HL-60 (cell line): Measurements from ENCODE around the gene PBRM1.

Experiments
- DNase-seq, 2 experiments: peaks; one replicate each; pipeline ENCODE4 v3.0.0-alpha.2; 2010 to 2020; ENCODE audit warnings: low read depth in 1 of 2, low spot score in 1 of 2
- H3K27ac ChIP-seq: fragments of 250-450 bp; sonication (Bioruptor Pico); replicated peaks from 2 replicates; pipeline ENCODE4 v1.5.1; 2020; ENCODE audit warnings: mild to moderate bottlenecking, moderate library complexity
- H3K27me3 ChIP-seq: fragments of 250-450 bp; sonication (Bioruptor Pico); 2 replicates; pipeline ENCODE4 v1.5.1; 2021; ENCODE audit warnings: mild to moderate bottlenecking, moderate library complexity; ENCODE audit not compliant: insufficient read depth, poor library complexity, severe bottlenecking
- H3K4me3 ChIP-seq: replicated peaks from 2 replicates; pipeline ENCODE4 v1.5.1; 2011; ENCODE audit warnings: mild to moderate bottlenecking, control low read depth, low read length; ENCODE audit not compliant: insufficient read depth
- GABPA ChIP-seq: IDR thresholded peaks from 2 replicates; pipeline ENCODE4 v1.6.1; 2012; ENCODE audit warnings: low read depth
- POLR2AphosphoS5 ChIP-seq: IDR thresholded peaks from 2 replicates; pipeline ENCODE4 v1.6.1; 2012; ENCODE audit warnings: low read depth
- REST ChIP-seq: IDR thresholded peaks from 2 replicates; pipeline ENCODE4 v1.6.1; 2012; ENCODE audit warnings: low read depth; ENCODE audit not compliant: insufficient replicate concordance
- SPI1 ChIP-seq: IDR thresholded peaks from 2 replicates; pipeline ENCODE4 v1.6.1; 2012; ENCODE audit warnings: low read depth, mild to moderate bottlenecking, borderline replicate concordance
- TF ChIP-seq, protein P1 (sequence below): IDR thresholded peaks from one replicate; pipeline ENCODE4 v1.5.1; 2011; ENCODE audit warnings: low read length, control low read depth, inconsistent platforms; ENCODE audit not compliant: insufficient read depth

PBRM1 gene

DNA sequence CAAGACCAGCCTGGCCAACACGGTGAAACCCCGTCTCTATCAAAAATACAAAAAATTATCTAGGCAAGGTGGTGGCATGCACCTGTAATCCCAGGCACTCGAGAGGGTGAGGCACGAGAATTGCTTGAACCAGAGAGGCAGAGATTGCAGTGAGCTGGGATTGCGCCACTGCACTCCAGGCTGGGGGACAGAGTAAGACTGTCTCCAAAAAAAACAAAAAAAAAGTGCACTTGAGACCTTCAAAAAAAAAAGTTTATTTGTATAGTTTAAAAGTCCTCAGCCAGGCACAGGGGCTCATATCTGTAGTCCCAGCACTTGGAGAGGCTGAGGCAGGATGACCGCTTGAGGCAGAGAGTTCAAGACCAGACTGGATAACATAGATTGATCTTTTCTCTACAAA is 2.1 kb downstream of the PBRM1 start:
- DNase-seq = peak in 1 of 2 experiments; percentile 20
- Histone ChIP-seq H3K4me3 (no peak overlapping the region), H3K27me3 (no peaks in the 10 kb centered on the region), H3K27ac (no peak overlapping the region)
- TF ChIP-seq, protein P1, sequence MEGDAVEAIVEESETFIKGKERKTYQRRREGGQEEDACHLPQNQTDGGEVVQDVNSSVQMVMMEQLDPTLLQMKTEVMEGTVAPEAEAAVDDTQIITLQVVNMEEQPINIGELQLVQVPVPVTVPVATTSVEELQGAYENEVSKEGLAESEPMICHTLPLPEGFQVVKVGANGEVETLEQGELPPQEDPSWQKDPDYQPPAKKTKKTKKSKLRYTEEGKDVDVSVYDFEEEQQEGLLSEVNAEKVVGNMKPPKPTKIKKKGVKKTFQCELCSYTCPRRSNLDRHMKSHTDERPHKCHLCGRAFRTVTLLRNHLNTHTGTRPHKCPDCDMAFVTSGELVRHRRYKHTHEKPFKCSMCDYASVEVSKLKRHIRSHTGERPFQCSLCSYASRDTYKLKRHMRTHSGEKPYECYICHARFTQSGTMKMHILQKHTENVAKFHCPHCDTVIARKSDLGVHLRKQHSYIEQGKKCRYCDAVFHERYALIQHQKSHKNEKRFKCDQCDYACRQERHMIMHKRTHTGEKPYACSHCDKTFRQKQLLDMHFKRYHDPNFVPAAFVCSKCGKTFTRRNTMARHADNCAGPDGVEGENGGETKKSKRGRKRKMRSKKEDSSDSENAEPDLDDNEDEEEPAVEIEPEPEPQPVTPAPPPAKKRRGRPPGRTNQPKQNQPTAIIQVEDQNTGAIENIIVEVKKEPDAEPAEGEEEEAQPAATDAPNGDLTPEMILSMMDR = no peak
- TF ChIP-seq GABPA (no peak), REST (no peak), SPI1 (no peak)

- Histone ChIP-seq H3K27me3 (no peaks in the 10 kb centered on the region), H3K4me3 (no peak overlapping the region), H3K27ac (peak overlapping the region; percentile 35)
- no peak for TF ChIP-seq REST
- TF ChIP-seq, protein P1 = peak; percentile 10
- DNase-seq = peak in 1 of 2 experiments; percentile 33
Measured at GRCh38 chr3:52682016-52682415, 3.7 kb downstream of the PBRM1 start.

DNA sequence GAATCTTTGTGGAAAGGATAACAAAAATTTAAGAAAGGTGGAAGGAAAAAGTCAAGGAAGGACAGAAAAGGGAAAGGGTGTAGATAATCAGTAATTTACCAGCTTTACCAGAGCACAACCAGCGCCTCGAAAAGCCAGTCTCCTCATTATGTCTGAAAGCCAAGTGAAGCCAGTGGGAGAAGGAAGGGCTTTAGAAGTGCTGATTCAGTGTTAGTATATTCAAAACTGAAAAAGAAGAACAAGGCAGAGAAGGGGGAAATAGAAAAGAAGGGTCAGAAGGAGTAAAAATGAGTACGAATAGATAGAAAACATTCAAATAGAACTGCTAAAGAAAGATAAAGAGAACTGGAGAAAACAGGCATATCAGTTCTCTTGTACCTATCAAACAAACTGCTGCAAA is 4.1 kb downstream of the PBRM1 start:
- Histone ChIP-seq H3K27ac (peak overlapping the region; percentile 35), H3K27me3 (no peaks in the 10 kb centered on the region), H3K4me3 (no peak overlapping the region)
- no peak for DNase-seq
- TF ChIP-seq, protein P1 = no peak
- no peak for TF ChIP-seq REST
- TF ChIP-seq POLR2AphosphoS5 = no peak
- no peak for TF ChIP-seq SPI1
- no peak for TF ChIP-seq GABPA
